ENCODE data around the gene SRCAP. TPM values are rescaled to one million over a fixed set of nuclear protein-coding genes. Genes with fewer than 3 reads are reported as not detected.

Gene SRCAP
- total RNA-seq, 1 donor from 2014 or later: 28.5 TPM

- Histone ChIP-seq H3K4me1 (peaks cover 29% of the 10 kb centered on the region), H3K36me3 (peaks cover 0 to 22% of the 10 kb centered on the region in 2 donors), H3K9me3 (no peaks in the 10 kb centered on the region), H3K27me3 (no peaks in the 10 kb centered on the region), H3K27ac (no peak overlapping the region), H3K4me3 (no peak overlapping the region)
- TF ChIP-seq CTCF (IDR thresholded peaks at IDR 0.05) (no peak), POLR2AphosphoS5 (IDR thresholded peaks at IDR 0.05; ENCODE audit: insufficient read depth in 1 of 2, low read depth in 1 of 2) (no peak), POLR2A (IDR thresholded peaks at IDR 0.05) (no peak)
- intact Hi-C loops (cut with DNase I): no loop called here
- no peak for DNase-seq (ENCODE audit: extremely low spot score in 2 of 2)
These were observed 78.8 kb downstream of the SRCAP start for GRCh38 chr16:30777591-30778297.

- Histone ChIP-seq H3K4me3 (no peak overlapping the region), H3K9me3 (no peaks in the 10 kb centered on the region), H3K36me3 (peaks cover 0 to 28% of the 10 kb centered on the region in 2 donors), H3K27me3 (no peaks in the 10 kb centered on the region), H3K27ac (no peak overlapping the region), H3K4me1 (peaks cover 29% of the 10 kb centered on the region)
- TF ChIP-seq POLR2A (IDR thresholded peaks at IDR 0.05): no peak
- no peak for TF ChIP-seq POLR2AphosphoS5 (IDR thresholded peaks at IDR 0.05; ENCODE audit: insufficient read depth in 1 of 2, low read depth in 1 of 2)
- no peak for TF ChIP-seq CTCF (IDR thresholded peaks at IDR 0.05)
- no peak for DNase-seq (ENCODE audit: extremely low spot score in 2 of 2)
- intact Hi-C loops (cut with DNase I): no loop called here
These were observed 79.7 kb downstream of the SRCAP start for GRCh38 chr16:30778549-30779244.

DNA sequence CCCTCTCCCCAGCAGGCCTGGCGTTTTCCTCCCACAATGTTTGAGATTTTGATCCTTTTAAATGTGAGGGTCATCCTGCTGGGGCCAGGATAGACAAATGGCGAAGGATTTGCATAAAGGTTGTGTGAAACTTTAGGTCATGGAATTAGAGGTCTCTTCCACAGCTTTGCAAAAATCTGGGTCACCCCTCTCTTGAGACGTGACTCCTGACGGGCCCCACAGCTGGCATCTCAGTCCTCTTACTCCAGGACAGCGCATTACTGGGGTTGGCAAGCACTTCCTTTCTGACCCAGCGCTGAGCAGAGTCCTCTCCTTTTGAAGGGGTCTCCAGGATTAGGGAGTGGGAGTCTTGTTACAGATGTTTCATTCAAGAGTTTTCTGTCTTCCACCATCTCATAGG lies 80.6 kb downstream of the SRCAP start:
- peaks cover 31% of the 10 kb centered on the region for H3K4me1 ChIP-seq
- no peak for DNase-seq (ENCODE audit: extremely low spot score in 2 of 2)
- H3K27me3 ChIP-seq: no peaks in the 10 kb centered on the region
- H3K9me3 ChIP-seq: no peaks in the 10 kb centered on the region
- H3K4me3 ChIP-seq: no peak overlapping the region
- H3K27ac ChIP-seq: no peak overlapping the region
- peaks cover 0 to 27% of the 10 kb centered on the region in 2 donors for H3K36me3 ChIP-seq
- no peak for TF ChIP-seq POLR2A (IDR thresholded peaks at IDR 0.05)
- intact Hi-C loops (cut with DNase I): no loop called here

GRCh38 chr16:30780021-30780420 lies 81.0 kb downstream of the SRCAP start:
- Histone ChIP-seq H3K4me3 (no peak overlapping the region), H3K27ac (no peak overlapping the region), H3K4me1 (peaks cover 31% of the 10 kb centered on the region), H3K36me3 (peaks cover 0 to 27% of the 10 kb centered on the region in 2 donors), H3K27me3 (no peaks in the 10 kb centered on the region), H3K9me3 (no peaks in the 10 kb centered on the region)
- DNase-seq (ENCODE audit: extremely low spot score in 2 of 2): no peak
- intact Hi-C loops (cut with DNase I): no loop called here
- no peak for TF ChIP-seq POLR2A (IDR thresholded peaks at IDR 0.05)
- TF ChIP-seq CTCF (IDR thresholded peaks at IDR 0.05): no peak
- no peak for TF ChIP-seq POLR2AphosphoS5 (IDR thresholded peaks at IDR 0.05; ENCODE audit: insufficient read depth in 1 of 2, low read depth in 1 of 2)

- H3K4me3 ChIP-seq: no peak overlapping the region
- H3K27me3 ChIP-seq: no peaks in the 10 kb centered on the region
- no peak for DNase-seq (ENCODE audit: extremely low spot score in 2 of 2)
- no peak overlapping the region for H3K27ac ChIP-seq
- no peaks in the 10 kb centered on the region for H3K9me3 ChIP-seq
- TF ChIP-seq POLR2A (IDR thresholded peaks at IDR 0.05) (no peak), POLR2AphosphoS5 (IDR thresholded peaks at IDR 0.05; ENCODE audit: insufficient read depth in 1 of 2, low read depth in 1 of 2) (no peak), CTCF (IDR thresholded peaks at IDR 0.05) (no peak)
- peaks cover 0 to 27% of the 10 kb centered on the region in 2 donors for H3K36me3 ChIP-seq
- peaks cover 34% of the 10 kb centered on the region for H3K4me1 ChIP-seq
- intact Hi-C loops (cut with DNase I): no loop called here
These were observed 81.6 kb downstream of the SRCAP start for GRCh38 chr16:30780549-30780948.
